SK-N-MC (cell line): Measurements from ENCODE around the gene TXLNB.
A peak's percentile ranks its signal among the peaks of the same experiment; 100 is the strongest.
"Not testable (repeated sequence)": the region's sequence is repeated elsewhere in the genome, so short reads cannot be mapped to it uniquely, and the experiment has no call there.

Source experiments
- DNase-seq: peaks from one replicate; pipeline ENCODE4 v3.0.0-alpha.2; 2011; ENCODE audit warnings: low read depth, low spot score
- H3K27ac ChIP-seq: fragments of 200-600 bp; sonication (generic); 2 replicates; pipeline ENCODE4 v1.5.1; 2016; ENCODE audit warnings: mixed run types
- H3K36me3 ChIP-seq: fragments of 200-600 bp; sonication (generic); 2 replicates; pipeline ENCODE4 v1.6.1; 2017; ENCODE audit warnings: antibody characterized with exemption, low read length, mixed read lengths; ENCODE audit not compliant: insufficient read depth
- H3K4me3 ChIP-seq: fragments of 200-600 bp; sonication (generic); 2 replicates; pipeline ENCODE4 v1.5.1; 2016
- H3K9ac ChIP-seq: fragments of 200-600 bp; sonication (generic); 2 replicates; pipeline ENCODE4 v1.8.0; 2017; ENCODE audit warnings: mixed run types, mixed read lengths; ENCODE audit not compliant: insufficient read length
- H3K9me3 ChIP-seq: fragments of 200-600 bp; sonication (generic); 2 replicates; pipeline ENCODE4 v1.6.1; 2017; ENCODE audit warnings: low read depth, mild to moderate bottlenecking, antibody characterized with exemption, low read length, moderate library complexity, mixed read lengths
- EZH2 ChIP-seq: fragments of 200-600 bp; sonication (generic); IDR thresholded peaks from one replicate; pipeline ENCODE4 v1.6.1; 2017; ENCODE audit warnings: antibody characterized with exemption
- FOXP2 ChIP-seq: optimal IDR thresholded peaks from 2 replicates; pipeline ENCODE3; 2011; ENCODE audit warnings: mild to moderate bottlenecking, moderate library complexity; ENCODE audit not compliant: insufficient read depth; ENCODE audit errors: extremely low read length, control extremely low read depth
- POLR2AphosphoS5 ChIP-seq: IDR thresholded peaks from 2 replicates; pipeline ENCODE4 v1.6.1; 2012; ENCODE audit warnings: mild to moderate bottlenecking, low read depth, low read length, borderline replicate concordance

The TXLNB gene

GRCh38 chr6:139219271-139219729 is 72.5 kb downstream of the TXLNB start:
- Histone ChIP-seq H3K36me3 (no peaks in the 10 kb centered on the region), H3K27ac (peak overlapping the region; percentile 76), H3K4me3 (no peak overlapping the region; the same call in 1 of the 2 replicates), H3K9ac (peak overlapping the region; percentile 31), H3K9me3 (no peaks in the 10 kb centered on the region; the same call in 1 of the 2 replicates)
- peak; percentile 52 for DNase-seq
- TF ChIP-seq EZH2 (no peak), FOXP2 (no peak), POLR2AphosphoS5 (no peak)

- not testable (repeated sequence) for H3K27ac ChIP-seq, H3K9me3 ChIP-seq, DNase-seq, H3K36me3 ChIP-seq, H3K4me3 ChIP-seq, H3K9ac ChIP-seq
Measured at GRCh38 chr6:139212460-139212859, 79.3 kb downstream of the TXLNB start.

- not testable (repeated sequence) for H3K9me3 ChIP-seq, H3K27ac ChIP-seq, H3K4me3 ChIP-seq, DNase-seq, H3K9ac ChIP-seq, H3K36me3 ChIP-seq
Measured at GRCh38 chr6:139210766-139211165, 81.0 kb downstream of the TXLNB start.

GRCh38 chr6:139205843-139206242 is 86.0 kb downstream of the TXLNB start:
- H3K27ac ChIP-seq = no peak overlapping the region
- no peak for TF ChIP-seq EZH2
- no peak for TF ChIP-seq POLR2AphosphoS5
- no peak for TF ChIP-seq FOXP2
- no peaks in the 10 kb centered on the region for H3K36me3 ChIP-seq
- H3K9me3 ChIP-seq = peaks cover 7% of the 10 kb centered on the region; the same call in 1 of the 2 replicates
- H3K4me3 ChIP-seq = no peak overlapping the region
- DNase-seq = no peak
- no peak overlapping the region for H3K9ac ChIP-seq

- Histone ChIP-seq H3K27ac (no peak overlapping the region), H3K36me3 (no peaks in the 10 kb centered on the region), H3K4me3 (no peak overlapping the region), H3K9ac (no peak overlapping the region), H3K9me3 (peaks cover 7% of the 10 kb centered on the region; the same call in 1 of the 2 replicates)
- TF ChIP-seq POLR2AphosphoS5 (no peak), FOXP2 (no peak)
- no peak for DNase-seq
Measured at GRCh38 chr6:139204978-139205377, 86.8 kb downstream of the TXLNB start.

GRCh38 chr6:139201378-139201777 is 90.4 kb downstream of the TXLNB start:
- Histone ChIP-seq H3K4me3 (no peak overlapping the region), H3K27ac (no peak overlapping the region), H3K9ac (no peak overlapping the region), H3K36me3 (no peaks in the 10 kb centered on the region), H3K9me3 (peaks cover 7% of the 10 kb centered on the region; the same call in 1 of the 2 replicates)
- DNase-seq = no peak
- TF ChIP-seq FOXP2 = no peak
- TF ChIP-seq EZH2 = no peak
- no peak for TF ChIP-seq POLR2AphosphoS5

GRCh38 chr6:139198529-139199288 is 93.1 kb downstream of the TXLNB start:
- DNase-seq = no peak
- Histone ChIP-seq H3K9ac (no peak overlapping the region), H3K4me3 (no peak overlapping the region), H3K36me3 (no peaks in the 10 kb centered on the region), H3K27ac (no peak overlapping the region), H3K9me3 (no peaks in the 10 kb centered on the region)
- TF ChIP-seq POLR2AphosphoS5 (no peak), FOXP2 (no peak), EZH2 (no peak)

GRCh38 chr6:139194740-139195139 is 97.1 kb downstream of the TXLNB start:
- TF ChIP-seq POLR2AphosphoS5 (no peak), FOXP2 (no peak), EZH2 (no peak)
- Histone ChIP-seq H3K9ac (no peak overlapping the region), H3K36me3 (no peaks in the 10 kb centered on the region), H3K9me3 (no peaks in the 10 kb centered on the region), H3K27ac (no peak overlapping the region), H3K4me3 (no peak overlapping the region)
- DNase-seq = no peak
